LNCAP (cell line): ENCODE results near the gene LRRC3.

ENCODE experiments used
- TF ChIP-seq, protein P1 (sequence below): fragments of 450-650 bp; IDR thresholded peaks from 2 replicates; pipeline ENCODE4 v1.5.1; 2017; ENCODE audit warnings: mild to moderate bottlenecking

LRRC3 gene

DNA sequence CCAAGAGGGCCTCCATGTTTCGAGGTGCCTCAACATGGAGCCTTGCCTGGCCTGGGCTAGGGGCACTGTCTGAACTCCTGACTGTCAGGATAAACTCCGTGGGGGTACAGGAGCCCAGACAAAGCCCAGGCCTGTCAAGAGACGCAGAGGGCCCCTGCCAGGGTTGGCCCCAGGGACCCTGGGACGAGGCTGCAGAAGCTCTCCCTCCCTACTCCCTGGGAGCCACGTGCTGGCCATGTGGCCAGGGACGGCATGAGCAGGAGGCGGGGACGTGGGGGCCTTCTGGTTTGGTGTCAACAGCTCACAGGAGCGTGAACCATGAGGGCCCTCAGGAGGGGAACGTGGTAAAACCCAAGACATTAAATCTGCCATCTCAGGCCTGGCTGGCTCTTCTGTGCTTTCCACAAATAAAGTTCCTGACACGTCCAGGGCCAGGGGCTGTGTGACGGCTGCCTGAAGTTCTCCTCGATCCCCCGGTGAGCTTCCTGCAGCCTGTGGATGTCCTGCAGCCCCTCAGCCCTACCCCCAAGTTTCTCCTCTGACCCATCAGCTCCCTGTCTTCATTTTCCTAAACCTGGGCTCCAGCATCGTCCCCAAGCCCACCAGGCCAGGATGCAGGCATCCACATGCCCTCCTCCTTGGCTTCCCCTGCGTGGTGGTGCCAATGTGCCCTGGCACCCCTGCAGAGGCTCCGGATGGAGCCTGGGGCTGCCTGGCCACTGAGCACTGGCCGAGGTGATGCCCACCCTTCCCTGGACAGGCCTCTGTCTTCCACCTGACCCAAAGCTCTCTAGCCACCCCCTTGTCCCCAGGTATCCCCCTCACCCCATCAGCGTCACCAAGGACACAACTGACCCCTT lies 12.8 kb upstream of the LRRC3 start:
- TF ChIP-seq, protein P1, sequence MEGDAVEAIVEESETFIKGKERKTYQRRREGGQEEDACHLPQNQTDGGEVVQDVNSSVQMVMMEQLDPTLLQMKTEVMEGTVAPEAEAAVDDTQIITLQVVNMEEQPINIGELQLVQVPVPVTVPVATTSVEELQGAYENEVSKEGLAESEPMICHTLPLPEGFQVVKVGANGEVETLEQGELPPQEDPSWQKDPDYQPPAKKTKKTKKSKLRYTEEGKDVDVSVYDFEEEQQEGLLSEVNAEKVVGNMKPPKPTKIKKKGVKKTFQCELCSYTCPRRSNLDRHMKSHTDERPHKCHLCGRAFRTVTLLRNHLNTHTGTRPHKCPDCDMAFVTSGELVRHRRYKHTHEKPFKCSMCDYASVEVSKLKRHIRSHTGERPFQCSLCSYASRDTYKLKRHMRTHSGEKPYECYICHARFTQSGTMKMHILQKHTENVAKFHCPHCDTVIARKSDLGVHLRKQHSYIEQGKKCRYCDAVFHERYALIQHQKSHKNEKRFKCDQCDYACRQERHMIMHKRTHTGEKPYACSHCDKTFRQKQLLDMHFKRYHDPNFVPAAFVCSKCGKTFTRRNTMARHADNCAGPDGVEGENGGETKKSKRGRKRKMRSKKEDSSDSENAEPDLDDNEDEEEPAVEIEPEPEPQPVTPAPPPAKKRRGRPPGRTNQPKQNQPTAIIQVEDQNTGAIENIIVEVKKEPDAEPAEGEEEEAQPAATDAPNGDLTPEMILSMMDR = no peak

DNA sequence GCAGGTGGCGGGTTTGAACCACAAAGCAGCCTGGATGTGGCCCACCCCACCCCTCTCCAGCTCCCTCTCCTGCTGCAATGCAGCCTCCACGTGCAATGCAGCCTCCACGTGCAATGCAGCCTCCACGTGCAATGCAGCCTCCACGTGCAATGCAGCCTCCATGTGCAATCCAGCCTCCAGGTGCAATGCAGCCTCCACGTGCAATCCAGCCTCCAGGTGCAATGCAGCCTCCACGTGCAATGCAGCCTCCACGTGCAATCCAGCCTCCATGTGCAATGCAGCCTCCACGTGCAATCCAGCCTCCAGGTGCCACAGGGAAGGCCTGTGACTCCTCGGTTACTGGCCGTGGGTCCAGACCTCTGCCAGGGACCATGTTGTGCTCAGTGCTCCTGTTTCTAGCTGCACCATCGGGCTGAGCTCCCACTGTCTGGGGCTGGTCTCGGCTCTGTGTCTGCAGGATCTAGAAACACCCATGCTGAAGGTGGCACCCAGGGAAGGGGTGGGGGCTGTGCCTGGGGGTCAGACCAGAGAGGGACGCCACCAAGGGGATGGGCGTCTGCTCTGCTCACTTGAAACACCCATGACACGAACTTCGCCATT lies 11.9 kb upstream of the LRRC3 start:
- TF ChIP-seq, protein P1 = no peak

DNA sequence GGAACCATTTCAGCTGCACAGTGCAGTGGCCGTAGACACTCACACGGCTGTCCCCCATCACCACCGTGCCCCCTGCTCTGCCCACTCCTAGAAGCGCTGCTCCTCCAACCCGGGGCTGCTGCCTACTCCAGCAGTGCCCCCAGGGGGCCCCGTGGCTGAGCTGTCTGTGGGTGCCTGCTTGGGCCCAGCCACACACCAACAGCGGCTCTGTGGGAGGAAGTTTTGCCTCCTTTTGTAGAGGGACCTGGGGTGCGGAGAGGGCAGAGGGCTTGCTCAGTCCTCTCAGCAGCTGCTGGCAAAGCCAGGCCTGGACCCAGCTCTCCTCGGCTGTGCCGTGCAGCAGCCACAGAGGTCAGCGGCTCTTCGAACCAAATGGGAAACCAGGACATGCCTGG lies 11.4 kb upstream of the LRRC3 start:
- TF ChIP-seq, protein P1 = no peak

DNA sequence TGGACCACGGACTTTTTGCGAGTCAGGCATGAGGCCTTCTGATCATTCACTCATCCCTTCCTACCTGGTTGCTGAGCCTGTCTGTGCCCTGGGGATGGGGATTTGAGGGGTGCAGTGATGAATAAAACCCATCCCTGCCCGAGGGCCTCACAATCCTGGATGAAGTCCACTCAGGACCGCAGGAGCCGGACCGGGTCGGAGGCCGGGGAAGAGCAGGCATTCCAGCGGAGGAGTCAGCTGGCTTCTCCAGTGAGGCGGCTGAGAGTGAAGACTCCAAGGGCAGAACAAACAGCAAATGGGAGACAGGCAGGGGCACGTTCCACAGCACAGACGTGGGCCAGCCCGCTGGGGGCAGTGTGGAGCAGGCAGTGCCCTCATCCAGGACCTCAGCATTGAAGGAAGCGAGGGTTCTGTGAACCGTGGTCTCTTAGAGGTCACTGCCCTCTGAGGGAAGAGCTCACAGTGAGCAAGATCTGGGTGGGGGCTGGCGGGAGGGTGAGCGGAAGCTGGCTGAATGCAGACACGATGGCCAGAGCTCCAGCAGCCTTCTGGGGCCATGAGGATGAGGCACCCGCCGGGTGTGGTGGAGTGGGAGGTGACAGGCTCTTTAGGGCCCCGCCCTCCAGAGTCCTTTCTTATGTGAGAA lies 10.9 kb upstream of the LRRC3 start:
- TF ChIP-seq, protein P1 = peak; percentile 15; the same call in 1 of the 2 replicates

DNA sequence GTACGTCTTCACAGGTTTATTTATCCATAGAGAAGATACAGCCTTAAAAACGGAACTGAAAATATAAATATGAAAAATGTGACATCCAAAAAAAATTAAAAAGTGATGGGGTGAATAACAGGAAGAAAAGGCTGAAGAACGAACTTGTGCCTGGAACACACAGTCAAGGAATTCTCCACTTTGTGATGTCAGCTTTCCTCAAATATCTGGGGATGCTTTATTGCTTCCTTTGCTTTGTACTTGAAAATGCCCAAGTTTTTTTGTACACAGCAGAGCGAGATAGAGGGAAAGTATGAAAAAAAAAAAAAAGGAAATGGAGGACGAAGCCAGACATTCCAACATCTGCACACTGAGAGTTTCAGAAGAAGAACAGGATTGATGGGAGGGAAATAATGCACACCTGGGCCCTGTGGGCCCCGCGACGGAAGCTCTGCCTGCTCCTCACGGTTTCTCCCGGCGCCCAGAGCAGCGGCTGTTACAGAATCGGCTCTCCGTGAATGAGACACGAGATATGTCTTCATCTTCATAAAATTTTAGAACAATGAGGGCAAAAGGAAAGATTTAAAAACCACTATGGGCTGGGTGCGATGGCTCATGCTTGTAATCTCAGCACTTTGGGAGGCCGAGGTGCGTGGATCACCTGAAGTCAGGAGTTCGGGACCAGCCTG lies 10.0 kb upstream of the LRRC3 start:
- TF ChIP-seq, protein P1 = no peak

- TF ChIP-seq, protein P1 = no peak
Measured at GRCh38 chr21:44448651-44449131, 6.6 kb upstream of the LRRC3 start.
